CD4-positive, alpha-beta memory T cell (primary cell): ENCODE measurements around the gene NCS1. TPM values are rescaled to one million over a fixed set of nuclear protein-coding genes. Genes with fewer than 3 reads are reported as not detected.
A peak's percentile ranks its signal among the peaks of the same experiment; 100 is the strongest.

ENCODE experiments used
- CTCF ChIA-PET: fragments of 350-600 bp; sonication (Branson Sonifier 250); formaldehyde crosslinking; loops from one replicate; lab custom pipeline; 2021; ENCODE audit warnings: inconsistent platforms; ENCODE audit not compliant: partially characterized antibody; lab: Charles Lee
- POLR2A ChIA-PET: fragments of 350-600 bp; sonication (Branson Sonifier 250); formaldehyde crosslinking; loops from one replicate; lab custom pipeline; 2021; ENCODE audit not compliant: partially characterized antibody; lab: Charles Lee
- DNase-seq, 5 donors: peaks; one replicate each; pipeline versions ENCODE4 v3.0.0 to v3.0.0-alpha.2; 2020 to 2022; ENCODE audit warnings: mixed read lengths in 1 of 5
- H3K27ac ChIP-seq: one replicate; pipeline ENCODE4 v1.7.0; 2013; ENCODE audit warnings: low read depth, low read length
- H3K27me3 ChIP-seq: 2 replicates; pipeline ENCODE4 v1.7.0; 2013; ENCODE audit warnings: mild to moderate bottlenecking, low read length, moderate library complexity; ENCODE audit not compliant: insufficient read depth
- H3K36me3 ChIP-seq: 2 replicates; pipeline ENCODE4 v1.7.0; 2013; ENCODE audit warnings: mild to moderate bottlenecking, low read length, moderate library complexity; ENCODE audit not compliant: insufficient read depth
- H3K4me1 ChIP-seq: 2 replicates; pipeline ENCODE4 v1.7.0; 2013; ENCODE audit warnings: mild to moderate bottlenecking, low read length, moderate library complexity; ENCODE audit not compliant: insufficient read depth
- H3K4me3 ChIP-seq, 2 donors: one replicate each; pipeline ENCODE4 v1.7.0; 2013; ENCODE audit warnings: low read length in 2 of 2, mild to moderate bottlenecking in 1 of 2
- H3K9me3 ChIP-seq, 2 donors: one replicate each; pipeline ENCODE4 v1.7.0; 2013; ENCODE audit warnings: low read length in 2 of 2, control low read depth in 1 of 2; ENCODE audit not compliant: control insufficient read depth in 1 of 2
- H3K27ac Mint-ChIP-seq, 7 donors: one replicate each; pipeline ENCODE4 v1.8.0; 2020 to 2021; ENCODE audit warnings: mixed read lengths in 7 of 7, mild to moderate bottlenecking in 6 of 7, inconsistent platforms in 3 of 7, moderate library complexity in 3 of 7
- H3K27me3 Mint-ChIP-seq, 2 donors: one replicate each; pipeline ENCODE4 v1.8.0; 2020 to 2021; ENCODE audit warnings: mixed read lengths in 2 of 2
- H3K36me3 Mint-ChIP-seq, 2 donors: one replicate each; pipeline ENCODE4 v1.8.0; 2020 to 2021; ENCODE audit warnings: mixed read lengths in 2 of 2, inconsistent platforms in 1 of 2, mild to moderate bottlenecking in 1 of 2
- H3K4me1 Mint-ChIP-seq, 4 donors: one replicate each; pipeline ENCODE4 v1.8.0; 2020 to 2021; ENCODE audit warnings: mixed read lengths in 4 of 4, mild to moderate bottlenecking in 1 of 4
- H3K4me3 Mint-ChIP-seq, 8 donors: one replicate each; pipeline ENCODE4 v1.8.0; 2020 to 2021; ENCODE audit warnings: mixed read lengths in 8 of 8, mild to moderate bottlenecking in 7 of 8, moderate library complexity in 6 of 8, inconsistent platforms in 3 of 8
- H3K9me3 Mint-ChIP-seq, 8 donors: one replicate each; pipeline ENCODE4 v1.8.0; 2020 to 2021; ENCODE audit warnings: mixed read lengths in 8 of 8, mild to moderate bottlenecking in 5 of 8, inconsistent platforms in 3 of 8, moderate library complexity in 1 of 8
- intact Hi-C: fragments of 100-400 bp; cut with micrococcal nuclease; formaldehyde crosslinking; loops from one replicate; pipeline ENCODE4 v1.15.1; 2023
- polyA plus RNA-seq, 2 donors: library from polyadenylated mRNA; unstranded; fragments of 300-500 nt; fragmentation: Illumina TruSeq; gene quantifications; one replicate each; pipeline ENCODE4 v1.2.3, GENCODE V29; 2021
- total RNA-seq, 2 experiments: library from RNA; stranded (reverse); gene quantifications; one replicate each; pipeline ENCODE4 v1.2.3, GENCODE V29; 2021

Gene NCS1
- total and polyA plus RNA-seq, 4 experiments from 2014 or later = 0.64 to 0.90 TPM; not detected in 2

GRCh38 chr9:130242270-130243014 is 70.2 kb downstream of the NCS1 start:
- POLR2A ChIA-PET = interaction anchor here (1.2 kb wide), 1 partner anchor 114 kb away, joined by 3 read pairs; no protein-coding TSS in a partner anchor
- H3K27ac ChIP-seq = no peak overlapping the region
- DNase-seq = no peak

GRCh38 chr9:130243015-130243881 is 71.0 kb downstream of the NCS1 start:
- POLR2A ChIA-PET = no interaction called here
- no peaks in the 10 kb centered on the region for H3K9me3 ChIP-seq
- H3K9me3 Mint-ChIP-seq = no peaks in the 10 kb centered on the region
- CTCF ChIA-PET = interaction anchor here (0.7 to 7.6 kb wide), 18 partner anchors 9 to 603 kb away, joined by 3 to 69 read pairs (median 4); no protein-coding TSS in a partner anchor
- peak overlapping the region in 1 of 2 donors; percentile 44 for H3K4me3 ChIP-seq
- peaks cover 33% of the 10 kb centered on the region for H3K4me1 ChIP-seq
- no peaks in the 10 kb centered on the region for H3K27me3 Mint-ChIP-seq
- peaks cover 18 to 49% (median 26%) of the 10 kb centered on the region in 4 donors for H3K4me1 Mint-ChIP-seq
- H3K27me3 ChIP-seq = no peaks in the 10 kb centered on the region
- no peaks in the 10 kb centered on the region for H3K36me3 ChIP-seq
- intact Hi-C loops = loop anchor here (5.0 to 10.0 kb wide), 3 partner anchors 116 to 506 kb away; no protein-coding TSS in a partner anchor
- H3K27ac Mint-ChIP-seq = peak overlapping the region; percentile 29 to 90 (median 83)
- H3K36me3 Mint-ChIP-seq = no peaks in the 10 kb centered on the region
- peak; percentile 74 to 81 (median 75) for DNase-seq
- H3K27ac ChIP-seq = no peak overlapping the region
- H3K4me3 Mint-ChIP-seq = peak overlapping the region; percentile 72 to 87 (median 82)

More at GRCh38 chr9:130242270-130243014, 70.2 kb downstream of the NCS1 start:
- intact Hi-C loops = loop anchor here (5.0 to 10.0 kb wide), 3 partner anchors 115 to 505 kb away; no protein-coding TSS in a partner anchor
- Histone ChIP-seq H3K9me3 (no peaks in the 10 kb centered on the region), H3K27me3 (no peaks in the 10 kb centered on the region), H3K4me3 (peak overlapping the region in 1 of 2 donors; percentile 44), H3K36me3 (no peaks in the 10 kb centered on the region), H3K4me1 (peaks cover 33% of the 10 kb centered on the region)
- CTCF ChIA-PET = interaction anchor here (0.7 to 7.6 kb wide), 16 partner anchors 10 to 497 kb away, joined by 3 to 69 read pairs (median 4); no protein-coding TSS in a partner anchor
- Mint-ChIP-seq H3K27me3 (no peaks in the 10 kb centered on the region), H3K9me3 (no peaks in the 10 kb centered on the region), H3K36me3 (no peaks in the 10 kb centered on the region), H3K4me1 (peaks cover 19 to 53% (median 26%) of the 10 kb centered on the region in 4 donors), H3K27ac (peak overlapping the region; percentile 29 to 90 (median 83)), H3K4me3 (peak overlapping the region; percentile 72 to 87 (median 82))

- POLR2A ChIA-PET = no interaction called here
- no peak overlapping the region for H3K4me3 Mint-ChIP-seq
These were observed 71.6 kb downstream of the NCS1 start for GRCh38 chr9:130243882-130244170.

GRCh38 chr9:130244548-130245165 is 72.5 kb downstream of the NCS1 start:
- ChIA-PET POLR2A (no interaction called here), CTCF (interaction anchor here (1.5 to 7.6 kb wide), 5 partner anchors 8 to 357 kb away, joined by 4 to 69 read pairs (median 12); no protein-coding TSS in a partner anchor)
- no peak for DNase-seq
- peaks cover 16 to 37% (median 23%) of the 10 kb centered on the region in 4 donors for H3K4me1 Mint-ChIP-seq
- H3K27me3 Mint-ChIP-seq = no peaks in the 10 kb centered on the region
- H3K36me3 ChIP-seq = no peaks in the 10 kb centered on the region
- H3K36me3 Mint-ChIP-seq = no peaks in the 10 kb centered on the region
- no peak overlapping the region for H3K4me3 Mint-ChIP-seq
- H3K27me3 ChIP-seq = no peaks in the 10 kb centered on the region
- no peak overlapping the region for H3K27ac ChIP-seq
- intact Hi-C loops = loop anchor here (5.0 to 10.0 kb wide), 3 partner anchors 117 to 507 kb away; no protein-coding TSS in a partner anchor
- no peak overlapping the region for H3K27ac Mint-ChIP-seq
- no peaks in the 10 kb centered on the region for H3K9me3 ChIP-seq
- no peaks in the 10 kb centered on the region for H3K9me3 Mint-ChIP-seq
- H3K4me3 ChIP-seq = no peak overlapping the region
- peaks cover 28% of the 10 kb centered on the region for H3K4me1 ChIP-seq

More at GRCh38 chr9:130243882-130244170, 71.6 kb downstream of the NCS1 start:
- no peaks in the 10 kb centered on the region for H3K27me3 Mint-ChIP-seq
- H3K4me1 ChIP-seq = peaks cover 33% of the 10 kb centered on the region
- DNase-seq = no peak
- intact Hi-C loops = loop anchor here (5.0 to 10.0 kb wide), 3 partner anchors 117 to 507 kb away; no protein-coding TSS in a partner anchor
- no peak overlapping the region for H3K4me3 ChIP-seq
- CTCF ChIA-PET = interaction anchor here (0.7 to 7.6 kb wide), 10 partner anchors 9 to 604 kb away, joined by 3 to 69 read pairs (median 5); no protein-coding TSS in a partner anchor
- no peaks in the 10 kb centered on the region for H3K9me3 ChIP-seq
- peaks cover 18 to 44% (median 25%) of the 10 kb centered on the region in 4 donors for H3K4me1 Mint-ChIP-seq
- H3K36me3 ChIP-seq = no peaks in the 10 kb centered on the region
- H3K9me3 Mint-ChIP-seq = no peaks in the 10 kb centered on the region
- H3K27me3 ChIP-seq = no peaks in the 10 kb centered on the region
- no peak overlapping the region for H3K27ac Mint-ChIP-seq
- H3K27ac ChIP-seq = no peak overlapping the region
- no peaks in the 10 kb centered on the region for H3K36me3 Mint-ChIP-seq

GRCh38 chr9:130245474-130245873 is 73.3 kb downstream of the NCS1 start:
- Histone ChIP-seq H3K4me3 (no peak overlapping the region), H3K9me3 (no peaks in the 10 kb centered on the region), H3K27me3 (no peaks in the 10 kb centered on the region), H3K4me1 (peaks cover 20% of the 10 kb centered on the region), H3K36me3 (no peaks in the 10 kb centered on the region), H3K27ac (no peak overlapping the region)
- POLR2A ChIA-PET = no interaction called here
- H3K4me3 Mint-ChIP-seq = no peak overlapping the region
- no peak overlapping the region for H3K27ac Mint-ChIP-seq
- CTCF ChIA-PET = interaction anchor here (1.7 to 7.6 kb wide), 3 partner anchors 10 to 137 kb away, joined by 5 to 69 read pairs (median 12); no protein-coding TSS in a partner anchor
- no peak for DNase-seq
- no peaks in the 10 kb centered on the region for H3K9me3 Mint-ChIP-seq
- no peaks in the 10 kb centered on the region for H3K27me3 Mint-ChIP-seq
- H3K4me1 Mint-ChIP-seq = peaks cover 12 to 29% (median 18%) of the 10 kb centered on the region in 4 donors
- no peaks in the 10 kb centered on the region for H3K36me3 Mint-ChIP-seq
- intact Hi-C loops = loop anchor here (10.0 kb wide), 1 partner anchor 439 kb away; no protein-coding TSS in a partner anchor

- intact Hi-C loops = loop anchor here (10.0 kb wide), 1 partner anchor 439 kb away; no protein-coding TSS in a partner anchor
- POLR2A ChIA-PET = no interaction called here
These were observed 73.9 kb downstream of the NCS1 start for GRCh38 chr9:130246126-130246525.

More at GRCh38 chr9:130246126-130246525, 73.9 kb downstream of the NCS1 start:
- Histone ChIP-seq H3K36me3 (no peaks in the 10 kb centered on the region), H3K4me1 (peaks cover 14% of the 10 kb centered on the region), H3K27ac (no peak overlapping the region), H3K27me3 (no peaks in the 10 kb centered on the region), H3K9me3 (no peaks in the 10 kb centered on the region), H3K4me3 (no peak overlapping the region)
- Mint-ChIP-seq H3K36me3 (no peaks in the 10 kb centered on the region), H3K27me3 (no peaks in the 10 kb centered on the region), H3K9me3 (no peaks in the 10 kb centered on the region), H3K27ac (no peak overlapping the region), H3K4me1 (peaks cover 7 to 22% (median 12%) of the 10 kb centered on the region in 4 donors), H3K4me3 (no peak overlapping the region)
- CTCF ChIA-PET = interaction anchor here (1.7 to 7.6 kb wide), 3 partner anchors 10 to 138 kb away, joined by 5 to 69 read pairs (median 12); no protein-coding TSS in a partner anchor
- no peak for DNase-seq
